ENCODE data around the gene CCDC60.

The CCDC60 gene

DNA sequence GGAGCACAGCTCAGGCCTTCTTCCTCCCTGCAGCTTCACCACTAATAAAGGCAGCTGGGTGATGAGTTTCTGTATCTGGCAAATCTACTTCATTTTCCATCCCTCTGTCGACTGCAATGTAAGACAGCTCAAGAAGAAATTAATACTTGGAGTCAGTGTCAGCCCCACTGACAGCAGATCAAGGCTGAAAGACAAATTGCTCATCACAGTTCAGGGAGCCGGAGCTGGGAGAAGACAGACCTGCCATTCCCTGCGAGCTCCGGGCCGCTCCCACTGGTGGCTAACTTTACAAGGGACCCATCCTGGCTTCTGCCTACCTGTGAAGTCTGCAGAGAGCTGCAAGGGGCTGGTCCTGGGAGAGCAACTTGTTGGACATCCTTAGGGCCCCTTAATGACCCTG is 49.8 kb downstream of the CCDC60 start:
- DNase-seq (ENCODE audit: low read depth, low spot score): no peak

DNA sequence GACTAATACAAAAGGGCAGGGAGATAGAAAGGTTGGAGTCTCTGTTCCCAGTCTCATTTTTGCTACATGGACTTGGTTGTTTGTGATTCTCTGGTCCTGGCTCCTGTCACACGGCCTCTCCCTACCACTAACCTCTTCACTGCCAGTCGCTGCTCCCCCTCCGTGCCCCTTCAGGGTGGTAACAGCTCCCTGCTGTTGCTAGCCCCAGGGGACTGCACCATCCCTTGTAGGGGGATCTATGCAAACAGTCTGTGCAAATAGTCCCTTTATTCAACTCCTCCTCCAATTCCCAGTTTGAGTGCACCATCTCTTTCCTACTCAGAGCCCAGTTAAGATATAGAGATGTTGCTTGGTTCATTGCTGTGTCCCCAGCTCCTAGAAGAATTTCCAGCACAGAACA is 51.1 kb downstream of the CCDC60 start:
- DNase-seq (ENCODE audit: low read depth, low spot score): no peak

DNA sequence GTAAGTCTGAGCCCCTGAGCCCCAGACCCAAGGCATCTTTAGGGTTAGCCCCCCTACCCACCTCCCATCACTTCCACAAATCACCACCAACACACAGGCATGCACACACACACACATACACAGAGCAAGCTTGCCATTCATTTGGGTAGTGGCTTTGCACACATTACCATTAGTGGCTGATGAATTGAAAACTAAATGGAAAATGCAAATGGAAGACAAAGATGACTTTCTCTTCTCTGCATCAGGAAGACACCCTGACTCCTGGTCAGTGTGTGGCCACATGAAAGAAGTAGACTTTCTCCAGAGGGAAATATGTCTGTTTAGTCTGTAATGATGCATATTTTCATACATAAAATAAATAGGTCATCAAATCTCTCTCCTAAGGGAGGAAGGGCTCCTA is 55.2 kb downstream of the CCDC60 start:
- no peak for DNase-seq (ENCODE audit: low read depth, low spot score)

DNA sequence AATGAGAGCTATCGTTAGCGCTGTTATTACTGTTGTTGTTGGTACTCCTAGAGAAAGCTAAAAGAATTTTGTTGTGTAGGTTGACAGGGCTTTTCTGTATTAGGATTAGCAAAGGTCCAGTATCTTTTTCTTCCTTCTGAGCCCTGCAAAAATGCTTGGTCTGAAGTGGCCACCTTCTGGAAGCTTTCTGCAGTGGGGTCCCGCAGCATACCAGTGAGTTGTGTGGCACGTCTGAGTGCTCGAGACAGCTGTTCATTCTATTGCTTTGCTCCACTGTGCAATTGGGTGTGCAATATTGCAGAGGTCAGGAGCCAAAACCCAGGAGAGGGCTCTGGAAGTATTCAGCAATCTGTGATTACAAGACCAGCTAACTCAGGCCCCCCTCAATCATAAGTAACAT is 57.1 kb downstream of the CCDC60 start:
- no peak for DNase-seq (ENCODE audit: low read depth, low spot score)

DNA sequence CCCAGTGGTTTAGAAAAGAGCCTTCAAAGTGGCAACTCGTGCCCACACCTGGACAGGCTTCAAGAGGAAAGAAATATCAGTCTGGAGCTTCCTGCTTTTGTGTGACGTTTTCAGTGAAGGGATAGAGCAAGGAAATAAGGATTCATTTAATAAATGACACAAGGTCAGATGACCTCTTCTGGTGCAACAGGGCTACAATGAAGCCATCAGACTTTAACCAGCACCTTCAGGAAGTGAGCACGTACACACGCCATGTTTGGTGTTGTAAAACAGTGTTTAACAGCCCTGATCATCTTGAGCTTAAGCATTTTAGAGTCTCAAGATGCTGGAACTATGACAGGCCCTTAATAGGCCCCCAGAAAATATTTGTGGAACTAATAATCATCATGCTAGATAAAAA is 59.1 kb downstream of the CCDC60 start:
- DNase-seq (ENCODE audit: low read depth, low spot score): no peak

DNA sequence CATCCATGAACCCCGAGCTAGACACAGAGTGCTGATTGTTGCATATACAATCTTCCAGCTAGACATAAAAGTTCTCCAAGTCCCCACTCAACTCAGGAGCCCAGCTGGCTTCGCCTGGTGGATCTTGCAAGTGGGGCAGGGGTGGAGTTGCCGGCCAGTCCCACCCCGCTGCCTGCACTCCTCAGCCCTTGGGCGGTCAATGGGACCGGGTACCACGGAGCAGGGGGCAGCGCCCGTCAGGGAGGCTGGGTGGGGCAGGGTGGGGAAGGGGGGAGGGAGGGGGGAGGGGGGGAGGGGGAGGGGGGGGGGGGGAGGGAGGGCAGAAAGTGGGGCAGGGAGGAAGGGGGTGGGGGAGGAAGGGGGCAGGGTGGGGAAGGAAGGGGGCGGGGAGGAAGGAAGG is 63.0 kb downstream of the CCDC60 start:
- no peak for DNase-seq (ENCODE audit: low read depth, low spot score)

DNA sequence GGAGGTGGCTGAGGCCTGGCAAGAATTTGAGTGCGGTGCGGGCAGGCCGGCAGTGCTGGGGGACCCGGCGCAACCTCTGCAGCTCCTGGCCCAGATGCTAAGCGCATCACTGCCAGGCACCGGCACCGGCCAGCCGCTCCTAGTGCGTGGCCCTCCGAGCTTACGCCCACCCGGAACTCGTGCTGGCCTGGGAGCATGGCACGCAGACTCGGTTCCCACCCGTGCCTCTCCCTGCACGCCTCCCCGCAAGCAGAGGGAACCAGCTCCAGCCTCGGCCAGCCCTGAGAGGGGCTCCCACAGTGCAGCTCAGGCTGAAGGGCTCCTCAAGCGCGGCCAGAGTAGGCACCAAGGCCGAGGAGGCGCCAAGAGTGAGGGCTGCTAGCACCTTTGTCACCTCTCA is 63.7 kb downstream of the CCDC60 start:
- DNase-seq (ENCODE audit: low read depth, low spot score): no peak

DNA sequence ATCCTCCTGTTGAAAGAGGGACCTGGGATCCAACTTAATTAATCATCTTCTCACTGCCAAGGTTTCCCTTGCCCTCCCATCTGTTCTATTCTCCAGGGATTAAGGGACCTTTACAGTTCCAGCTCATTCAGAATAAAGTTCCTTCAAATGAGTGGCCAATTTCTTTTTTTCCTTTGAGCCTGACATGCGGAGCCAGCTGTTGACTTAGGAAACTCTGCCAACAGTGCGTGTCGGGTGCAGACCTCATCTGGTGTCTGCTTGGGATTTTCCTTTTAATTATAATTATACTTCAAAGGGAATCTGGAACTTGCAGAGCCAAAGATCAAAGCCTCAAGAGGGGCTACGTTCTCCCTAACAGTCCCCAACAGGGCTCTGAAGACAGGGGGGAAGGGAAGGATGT is 64.8 kb downstream of the CCDC60 start:
- DNase-seq (ENCODE audit: low read depth, low spot score): no peak

DNA sequence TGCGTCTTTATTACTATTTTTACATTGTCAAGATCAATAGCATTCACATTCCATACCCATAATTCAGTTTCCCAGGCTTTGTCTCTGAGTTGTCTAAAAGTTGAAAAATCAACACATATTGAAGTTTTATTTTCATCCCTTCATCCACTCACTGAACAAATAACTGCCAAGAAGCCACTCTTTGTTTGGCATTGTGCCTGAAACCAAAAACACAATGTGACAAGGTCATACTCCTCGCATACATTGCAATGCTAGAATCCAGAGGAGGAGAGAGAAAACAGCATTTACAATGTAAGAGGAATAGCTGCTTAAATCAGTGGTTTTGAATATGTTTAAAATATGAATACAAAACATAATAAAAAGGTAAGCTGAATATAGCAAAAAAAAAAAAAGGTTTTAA is 71.8 kb downstream of the CCDC60 start:
- DNase-seq (ENCODE audit: low read depth, low spot score): no peak

DNA sequence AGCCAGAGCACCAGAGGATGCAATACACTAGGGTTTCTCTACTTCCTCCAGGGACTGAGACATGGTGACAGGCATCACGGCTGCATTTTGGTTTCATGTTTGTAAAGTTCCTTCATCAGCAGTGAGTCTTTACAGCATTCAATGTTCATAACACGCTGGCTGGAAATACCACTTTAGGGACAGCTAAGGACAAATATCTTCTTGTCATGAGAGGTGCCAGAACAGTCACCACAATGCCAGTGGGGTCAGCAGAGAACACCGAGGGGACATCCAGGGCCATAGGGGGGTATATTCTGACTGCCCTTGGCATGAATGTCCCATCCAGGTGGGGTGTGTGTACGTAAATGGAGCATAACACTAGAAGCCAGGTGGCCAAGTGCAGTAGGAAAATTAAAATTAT is 72.3 kb downstream of the CCDC60 start:
- no peak for DNase-seq (ENCODE audit: low read depth, low spot score)

DNA sequence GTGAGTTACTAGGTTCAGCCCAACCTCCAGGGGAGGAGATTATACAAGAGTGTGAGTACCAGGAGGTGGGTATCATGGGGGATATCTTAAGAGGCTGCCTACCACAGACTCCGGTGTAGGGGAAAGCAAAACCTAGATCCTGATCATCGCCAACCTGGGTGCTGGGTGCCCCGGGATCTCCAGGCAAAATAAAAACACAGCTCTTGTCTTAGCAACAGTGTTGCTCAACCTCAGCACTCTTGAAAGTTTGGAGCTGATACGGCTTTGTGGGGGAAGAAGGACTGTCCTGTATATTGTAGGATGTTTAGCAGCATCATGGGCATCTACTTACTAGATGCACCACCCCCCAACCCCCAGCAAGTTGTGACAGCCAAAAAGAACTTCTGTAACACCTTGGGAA is 74.5 kb downstream of the CCDC60 start:
- no peak for DNase-seq (ENCODE audit: low read depth, low spot score)

DNA sequence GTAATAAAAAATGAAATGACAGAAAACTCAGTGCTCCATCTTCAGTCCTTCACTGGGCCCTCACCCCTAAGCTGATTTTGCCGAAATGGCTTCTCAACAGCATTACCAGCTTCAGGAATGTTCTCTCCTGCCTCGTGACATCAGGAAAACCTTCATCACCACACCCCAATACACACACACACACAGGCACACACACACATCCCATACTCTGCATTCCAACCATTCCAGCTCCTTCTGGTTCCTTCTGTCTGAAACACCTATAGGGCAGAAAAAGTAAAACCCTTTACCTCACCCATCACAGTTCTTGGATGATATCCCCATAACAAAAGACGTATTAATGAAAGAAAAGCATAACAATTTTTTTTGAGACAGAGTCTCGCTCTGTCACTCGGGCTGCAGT is 75.9 kb downstream of the CCDC60 start:
- DNase-seq (ENCODE audit: low read depth, low spot score): peak; percentile 69

DNA sequence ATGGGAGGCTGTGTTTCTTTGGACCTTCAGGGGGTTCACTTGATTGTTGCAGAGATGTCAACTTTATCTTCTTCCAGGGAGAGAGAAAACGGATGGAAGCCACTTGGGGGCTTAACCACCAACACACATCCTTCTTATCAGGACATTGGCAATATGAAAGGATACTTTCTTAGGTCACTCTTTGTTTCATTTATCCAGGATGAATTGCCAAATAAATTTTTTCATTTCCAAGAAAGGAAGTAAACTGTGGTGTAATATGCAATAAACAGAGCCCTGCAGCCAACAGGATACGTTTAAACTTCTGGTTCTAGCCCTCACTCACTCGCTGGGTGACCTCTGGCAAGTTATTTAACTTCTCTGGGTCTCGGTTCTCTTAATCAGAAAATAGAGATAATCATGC is 77.8 kb downstream of the CCDC60 start:
- DNase-seq (ENCODE audit: low read depth, low spot score): no peak

DNA sequence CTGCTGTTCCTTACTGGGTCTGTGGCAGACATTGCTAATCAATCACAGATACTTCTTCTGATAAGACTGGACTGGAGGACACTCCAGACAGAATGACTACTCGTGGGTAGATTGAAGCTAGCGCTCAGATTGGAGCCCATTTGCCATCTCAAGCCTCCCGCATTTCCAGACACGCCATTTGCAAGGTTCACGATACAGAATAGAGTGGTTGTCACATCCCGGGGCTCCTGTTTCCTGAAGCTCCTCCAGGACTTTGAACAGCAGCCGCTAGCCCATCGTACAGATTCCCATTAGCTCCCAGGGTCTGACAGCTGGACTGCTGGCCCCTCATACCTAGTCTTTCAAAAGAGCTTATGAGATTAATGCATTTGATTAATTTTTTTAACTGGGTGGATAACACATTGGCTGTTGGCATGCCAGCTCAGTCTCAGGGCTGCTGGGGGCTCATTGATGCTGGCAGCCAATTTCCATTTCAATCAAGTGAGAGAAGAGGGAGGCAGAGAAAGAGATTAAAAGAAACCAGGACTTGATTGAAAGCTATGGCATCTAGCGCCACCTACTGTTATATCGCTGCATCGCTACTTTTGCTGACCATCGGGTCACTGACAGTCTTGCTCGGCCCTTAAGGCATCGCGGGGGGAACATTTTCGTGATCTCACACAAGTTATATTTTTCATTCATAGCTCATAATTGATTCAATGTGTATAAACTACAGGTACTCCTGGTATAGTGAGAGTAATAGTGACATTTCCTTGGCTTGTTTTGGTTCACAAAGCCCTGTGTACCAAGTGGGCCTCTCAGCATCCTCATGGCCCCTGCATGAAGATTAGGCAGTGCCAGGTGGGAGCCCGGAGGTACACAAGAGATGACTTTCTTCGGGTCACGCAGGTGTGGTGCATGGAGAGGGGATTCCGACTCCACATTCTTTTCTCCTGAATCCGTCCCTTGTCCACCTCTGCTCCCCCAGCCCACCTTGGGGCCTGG is 78.6 kb downstream of the CCDC60 start:
- peak; percentile 63 for DNase-seq (ENCODE audit: low read depth, low spot score)

DNA sequence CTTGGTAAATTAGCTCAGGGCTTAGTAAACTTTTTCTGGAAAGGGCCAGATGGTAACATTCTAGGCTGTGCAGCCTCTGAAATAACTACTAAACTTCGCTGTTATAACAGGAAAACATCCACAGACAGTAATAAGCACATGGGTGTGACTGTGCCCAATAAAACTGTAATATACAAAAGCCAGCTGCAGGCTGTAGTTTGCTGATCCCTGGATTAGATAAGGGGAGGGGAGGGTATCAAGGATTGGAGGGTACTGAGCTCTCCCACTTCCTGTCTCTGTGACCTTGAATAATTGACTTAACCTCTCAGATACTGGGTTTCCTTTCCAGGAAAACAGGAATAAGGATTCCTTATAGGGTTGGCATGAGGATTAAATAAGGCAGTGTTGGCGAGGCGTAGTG is 81.2 kb downstream of the CCDC60 start:
- DNase-seq (ENCODE audit: low read depth, low spot score): no peak

DNA sequence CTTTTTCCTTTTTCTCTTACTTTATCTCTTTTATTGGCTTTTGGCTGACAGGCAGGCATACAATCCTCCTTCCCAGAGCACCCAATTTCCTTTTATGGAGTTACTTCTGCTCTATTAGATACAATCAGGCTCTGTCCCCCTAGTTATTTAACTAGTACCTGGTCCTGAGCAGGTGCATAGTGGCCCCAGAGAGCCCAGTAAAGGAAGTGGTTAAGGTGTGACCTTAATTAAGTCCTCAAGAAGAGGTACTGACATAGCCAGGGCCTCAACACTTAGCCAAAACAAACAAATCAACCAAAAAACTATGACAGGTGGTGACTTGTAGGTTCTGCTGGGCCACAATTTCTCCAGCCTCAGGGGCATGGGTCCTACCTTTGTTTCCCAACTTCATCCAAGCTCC is 82.9 kb downstream of the CCDC60 start:
- no peak for DNase-seq (ENCODE audit: low read depth, low spot score)

DNA sequence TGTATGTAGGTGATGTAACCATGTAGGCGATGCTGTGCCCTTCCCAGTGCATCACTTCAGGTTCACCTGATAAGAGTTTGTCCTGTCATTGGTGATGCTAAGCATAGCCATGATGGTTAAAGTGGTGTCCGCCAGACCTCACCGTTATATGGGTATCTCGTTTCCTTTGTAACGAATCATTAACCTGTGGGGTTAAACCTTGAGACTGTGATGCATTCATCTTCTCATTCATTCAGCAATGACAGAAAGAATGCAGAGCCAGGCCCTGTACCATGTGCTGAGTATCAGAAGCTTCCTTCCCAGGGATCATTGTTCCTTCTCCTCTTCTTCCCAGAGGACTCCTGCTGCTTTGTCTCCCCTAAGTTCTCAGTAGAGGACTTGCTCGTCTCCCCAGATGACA is 84.9 kb downstream of the CCDC60 start:
- no peak for DNase-seq (ENCODE audit: low read depth, low spot score)

DNA sequence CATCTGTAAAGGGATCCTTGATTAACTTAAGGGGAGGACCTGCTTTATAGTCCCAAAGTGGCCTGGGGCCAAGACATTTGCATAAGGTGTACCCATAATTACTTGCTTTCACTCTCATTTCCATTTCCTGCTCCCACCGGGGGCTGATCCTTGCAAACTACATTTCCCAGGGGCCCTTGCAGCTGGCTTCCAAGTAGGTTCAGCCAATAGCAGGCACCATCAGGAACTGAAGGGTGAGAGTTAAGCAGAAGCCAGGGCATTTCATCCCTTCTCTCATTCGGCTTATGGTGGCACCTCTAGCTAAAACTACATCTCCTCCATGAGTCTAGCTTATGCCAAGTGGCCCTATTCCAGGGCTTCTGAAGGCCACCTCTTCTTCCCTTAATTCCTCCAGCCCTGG is 88.8 kb downstream of the CCDC60 start:
- DNase-seq (ENCODE audit: low read depth, low spot score): peak; percentile 71

DNA sequence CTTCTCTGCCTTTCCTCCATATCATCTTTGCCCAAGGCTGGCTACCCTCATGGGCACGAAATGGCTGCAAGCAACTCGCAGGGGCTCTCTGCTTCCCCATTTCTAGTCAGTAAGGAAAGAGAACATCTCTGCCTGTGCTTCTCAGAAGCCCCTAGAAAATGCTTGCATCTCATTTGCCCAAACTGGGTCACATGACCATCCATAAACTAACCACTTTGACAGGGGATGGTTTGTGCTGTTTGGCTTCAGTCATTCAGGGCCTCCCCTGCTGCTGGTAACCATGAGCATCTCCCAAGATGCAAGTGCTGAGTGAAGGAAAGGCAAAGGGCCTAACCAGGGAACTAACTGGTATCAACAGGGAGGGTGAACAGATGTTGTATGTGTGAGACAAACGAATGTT is 91.1 kb downstream of the CCDC60 start:
- no peak for DNase-seq (ENCODE audit: low read depth, low spot score)

DNA sequence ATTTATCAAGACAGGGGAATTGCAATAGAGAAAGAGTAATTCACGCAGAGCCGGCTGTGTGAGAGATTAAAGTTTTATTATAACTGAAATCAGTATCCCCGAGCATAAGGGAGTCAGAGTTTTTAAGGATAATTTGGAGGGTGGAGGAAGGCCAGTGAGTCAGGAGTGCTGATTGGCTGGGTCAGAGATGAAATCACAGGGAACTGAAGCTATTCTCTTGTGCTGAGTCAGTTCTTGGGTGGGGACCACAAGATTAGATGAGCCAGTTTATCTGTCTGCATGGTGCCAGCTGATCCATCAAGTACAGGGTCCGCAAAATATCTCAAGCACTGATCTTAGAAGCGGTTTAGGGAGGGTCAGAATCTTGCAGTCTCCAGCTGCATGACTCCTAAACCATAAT is 96.6 kb downstream of the CCDC60 start:
- DNase-seq (ENCODE audit: low read depth, low spot score): no peak

DNA sequence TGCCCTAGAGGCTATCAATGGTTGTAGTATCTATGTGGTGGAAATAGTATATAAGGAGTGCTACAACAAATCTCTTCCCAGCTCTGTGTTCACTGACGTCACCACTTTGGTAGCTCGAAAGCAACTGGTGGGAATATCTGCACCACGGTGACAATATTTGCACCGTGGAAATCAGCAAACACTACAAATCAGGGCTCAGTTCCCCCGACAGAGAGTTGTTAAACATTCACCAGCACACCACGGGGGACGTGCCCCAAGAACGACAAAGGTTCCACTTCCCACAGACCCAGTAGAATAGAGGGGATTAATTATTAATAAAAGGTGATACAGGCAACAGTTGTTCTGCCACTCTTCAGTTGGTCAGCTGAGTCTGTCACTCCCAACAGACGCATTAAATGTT is 98.4 kb downstream of the CCDC60 start:
- no peak for DNase-seq (ENCODE audit: low read depth, low spot score)

DNA sequence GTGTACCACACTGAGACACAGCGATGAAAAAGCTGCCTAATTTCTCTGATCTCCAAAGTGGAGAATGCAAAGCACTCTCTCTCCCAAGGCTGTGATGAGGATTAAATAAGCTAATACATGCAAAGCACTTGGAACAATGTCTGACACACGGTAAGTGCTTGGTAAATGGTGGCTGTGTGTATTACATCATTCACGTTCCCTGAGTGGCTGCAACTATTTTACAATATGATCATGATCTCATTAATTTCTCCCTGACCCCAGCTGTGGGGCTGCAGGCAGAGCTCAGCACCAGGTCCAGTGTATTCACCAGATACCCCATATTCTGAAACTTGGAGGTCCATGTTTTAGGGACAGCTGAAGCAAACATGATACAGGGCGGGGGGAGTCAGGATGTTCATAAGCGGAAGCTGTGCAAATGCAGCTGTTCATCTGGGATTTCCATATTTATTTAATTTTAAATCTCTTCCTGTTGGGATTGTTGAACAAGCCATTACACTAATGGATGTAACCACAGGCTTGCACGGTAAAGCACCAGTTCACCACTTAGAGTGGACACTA is 106.4 kb downstream of the CCDC60 start:
- no peak for DNase-seq (ENCODE audit: low read depth, low spot score)

DNA sequence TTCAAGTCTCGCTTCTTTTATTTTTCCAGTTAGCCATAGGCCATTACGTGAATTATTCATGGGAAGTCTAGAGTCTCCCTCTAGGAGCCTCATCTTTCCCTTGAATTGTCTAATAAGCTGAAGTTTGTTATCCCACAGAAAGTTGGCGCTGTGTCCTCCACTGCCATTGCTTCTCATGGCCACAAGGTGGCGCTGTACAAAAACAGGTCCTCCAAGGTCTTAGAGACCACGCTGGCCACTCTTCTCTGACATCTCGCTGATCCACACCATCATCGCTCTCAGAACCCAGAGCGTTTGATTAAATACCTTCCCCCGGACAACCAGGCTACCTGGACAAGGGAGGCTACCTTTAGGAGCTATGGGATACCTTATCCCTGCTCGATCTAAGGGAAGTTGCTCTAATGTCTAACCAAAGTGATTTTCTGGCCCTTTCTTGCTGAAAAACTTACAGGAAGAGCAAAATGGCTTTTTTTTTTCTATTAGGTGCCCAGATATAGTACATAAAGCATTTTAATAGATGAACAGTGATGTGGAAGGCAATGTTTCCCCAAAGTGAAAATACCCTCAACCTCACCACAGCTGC is 110.0 kb downstream of the CCDC60 start:
- peak; percentile 75 for DNase-seq (ENCODE audit: low read depth, low spot score)

All from iPS DF 19.7 (cell line).